Gastroesophageal sphincter (tissue), 3 donors: ENCODE measurements around the gene GPR68.

Experiments
- CTCF ChIP-seq, 4 experiments: fragments of 200-600 bp in 2 of 4; fragments of 450-650 bp in 2 of 4; sonication (generic) in 1 of 4; IDR thresholded peaks; one replicate each; pipeline ENCODE4 v1.5.1; 2017 to 2019; ENCODE audit warnings: antibody characterized with exemption in 4 of 4, mild to moderate bottlenecking in 2 of 4, moderate library complexity in 2 of 4
- POLR2A ChIP-seq, 2 donors: fragments of 450-650 bp; IDR thresholded peaks; one replicate each; pipeline ENCODE4 v1.6.1; 2017; ENCODE audit warnings: antibody characterized with exemption in 2 of 2, mild to moderate bottlenecking in 2 of 2, moderate library complexity in 1 of 2
- POLR2AphosphoS5 ChIP-seq: sonication (generic); formaldehyde crosslinking; IDR thresholded peaks from one replicate; pipeline ENCODE4 v1.6.1; 2017; ENCODE audit warnings: antibody characterized with exemption

- TF ChIP-seq POLR2AphosphoS5 (no peak), CTCF (IDR thresholded peaks at IDR 0.05) (no peak), POLR2A (IDR thresholded peaks at IDR 0.05) (no peak)
Observed at GRCh38 chr14:91219517-91220389, 24.8 kb downstream of the GPR68 start.
